Tibial artery (tissue), 4 donors: ENCODE measurements around the gene ANKRD10.
A peak's percentile ranks its signal among the peaks of the same experiment; 100 is the strongest.

Source experiments
- DNase-seq, 2 donors: peaks; one replicate each; pipeline ENCODE4 v3.0.0-alpha.2; 2019
- H3K27ac ChIP-seq, 2 donors: fragments of 200-600 bp; sonication (generic) in 1 of 2; 1 replicate in 1 of 2; 2 replicates in 1 of 2; pipeline ENCODE4 v1.5.1; 2018 to 2019; ENCODE audit warnings: mild to moderate bottlenecking in 1 of 2
- H3K27me3 ChIP-seq, 2 donors: fragments of 200-600 bp; sonication (generic) in 1 of 2; one replicate each; pipeline versions ENCODE4 v1.5.1 to v1.6.0; 2016 to 2019
- H3K36me3 ChIP-seq, 3 donors: fragments of 200-600 bp; sonication (generic) in 2 of 3; one replicate each; pipeline ENCODE4 v1.5.1; 2016 to 2019; ENCODE audit warnings: mild to moderate bottlenecking in 2 of 3
- H3K4me1 ChIP-seq, 4 donors: fragments of 200-600 bp; sonication (generic) in 2 of 4; 1 replicate in 3 of 4; 2 replicates in 1 of 4; pipeline ENCODE4 v1.5.1; 2016 to 2019
- H3K4me3 ChIP-seq, 2 donors: fragments of 200-600 bp; sonication (generic) in 1 of 2; 1 replicate in 1 of 2; 2 replicates in 1 of 2; pipeline ENCODE4 v1.5.1; 2018 to 2019; ENCODE audit warnings: mild to moderate bottlenecking in 2 of 2
- H3K9me3 ChIP-seq, 3 donors: fragments of 200-600 bp; sonication (generic) in 1 of 3; one replicate each; pipeline ENCODE4 v1.5.1; 2016 to 2019
- CTCF ChIP-seq, 2 experiments: fragments of 200-600 bp in 1 of 2; fragments of 450-650 bp in 1 of 2; IDR thresholded peaks; one replicate each; pipeline ENCODE4 v1.5.1; 2017 to 2019; ENCODE audit warnings: antibody characterized with exemption in 2 of 2, mild to moderate bottlenecking in 1 of 2, moderate library complexity in 1 of 2
- intact Hi-C: fragments of 100-400 bp; cut with DNase I; formaldehyde crosslinking; loops from one replicate; pipeline ENCODE4 v1.15.0; 2023; ENCODE audit warnings: low total_unique reads

Gene ANKRD10

GRCh38 chr13:110869231-110869804, 45.6 kb downstream of the ANKRD10 start:
- no peak for TF ChIP-seq CTCF (IDR thresholded peaks at IDR 0.05)
- Histone ChIP-seq H3K27ac (peak overlapping the region; percentile 80 to 87), H3K36me3 (no peaks in the 10 kb centered on the region), H3K4me3 (peak overlapping the region; percentile 40 to 50), H3K4me1 (peaks cover 0 to 26% (median 17%) of the 10 kb centered on the region in 4 donors), H3K27me3 (no peaks in the 10 kb centered on the region), H3K9me3 (no peaks in the 10 kb centered on the region)
- intact Hi-C loops = no loop called here
- no peak for DNase-seq

- Histone ChIP-seq H3K36me3 (no peaks in the 10 kb centered on the region), H3K9me3 (no peaks in the 10 kb centered on the region), H3K4me3 (no peak overlapping the region), H3K27me3 (no peaks in the 10 kb centered on the region), H3K4me1 (peaks cover 0 to 23% (median 13%) of the 10 kb centered on the region in 4 donors), H3K27ac (peak overlapping the region; percentile 80 to 87)
- DNase-seq = no peak
- TF ChIP-seq CTCF (IDR thresholded peaks at IDR 0.05) = no peak
- intact Hi-C loops = no loop called here
Measured at GRCh38 chr13:110868720-110869119, 46.1 kb downstream of the ANKRD10 start.

GRCh38 chr13:110867380-110867779, 47.5 kb downstream of the ANKRD10 start:
- Histone ChIP-seq H3K4me1 (peaks cover 0 to 23% (median 13%) of the 10 kb centered on the region in 4 donors), H3K27ac (no peak overlapping the region), H3K36me3 (no peaks in the 10 kb centered on the region), H3K9me3 (no peaks in the 10 kb centered on the region), H3K4me3 (no peak overlapping the region), H3K27me3 (no peaks in the 10 kb centered on the region)
- no peak for DNase-seq
- TF ChIP-seq CTCF (IDR thresholded peaks at IDR 0.05) = no peak
- intact Hi-C loops = no loop called here

- TF ChIP-seq CTCF (IDR thresholded peaks at IDR 0.05) = no peak
- no peak for DNase-seq
- no peaks in the 10 kb centered on the region for H3K27me3 ChIP-seq
- H3K27ac ChIP-seq = no peak overlapping the region
- no peaks in the 10 kb centered on the region for H3K36me3 ChIP-seq
- intact Hi-C loops = no loop called here
- H3K4me3 ChIP-seq = no peak overlapping the region
- H3K9me3 ChIP-seq = no peaks in the 10 kb centered on the region
- peaks cover 0 to 22% (median 13%) of the 10 kb centered on the region in 4 donors for H3K4me1 ChIP-seq
Measured at GRCh38 chr13:110866491-110867170, 48.2 kb downstream of the ANKRD10 start.

GRCh38 chr13:110863685-110864084, 51.2 kb downstream of the ANKRD10 start:
- Histone ChIP-seq H3K27ac (no peak overlapping the region), H3K36me3 (no peaks in the 10 kb centered on the region), H3K27me3 (no peaks in the 10 kb centered on the region), H3K9me3 (no peaks in the 10 kb centered on the region), H3K4me3 (no peak overlapping the region), H3K4me1 (no peaks in the 10 kb centered on the region)
- DNase-seq = no peak
- intact Hi-C loops = no loop called here
- TF ChIP-seq CTCF (IDR thresholded peaks at IDR 0.05) = no peak
